H1 (cell line): ENCODE measurements around the gene PGAP2. TPM values are rescaled to one million over a fixed set of nuclear protein-coding genes. Genes with fewer than 3 reads are reported as not detected.

Experiments used
- CTCF ChIA-PET: fragments of 300-600 bp; sonication (Branson Sonifier 250); formaldehyde crosslinking; loops from one replicate; lab custom pipeline; 2021; ENCODE audit not compliant: partially characterized antibody; lab: Charles Lee
- POLR2A ChIA-PET: fragments of 300-600 bp; sonication (Branson Sonifier 250); formaldehyde crosslinking; loops from one replicate; lab custom pipeline; 2021; ENCODE audit warnings: inconsistent platforms; ENCODE audit not compliant: partially characterized antibody; lab: Charles Lee
- DNase-seq, 2 experiments: peaks; one replicate each; pipeline versions ENCODE4 v3.0.0 to v3.0.0-alpha.2; 2010 to 2022; ENCODE audit warnings: low spot score in 2 of 2, low read depth in 1 of 2, mixed read lengths in 1 of 2
- FAIRE-seq: peaks from 2 replicates; lab custom pipeline; 2011; peaks lifted over from hg19 to GRCh38; lab: Jason Lieb, UNC
- H2AFZ ChIP-seq: 2 replicates; pipeline ENCODE4 v1.8.1; 2012; ENCODE audit warnings: low read length, inconsistent platforms
- H2AK5ac ChIP-seq: 2 replicates; pipeline ENCODE4 v1.6.1; 2013; ENCODE audit warnings: low read depth, low read length
- H2BK120ac ChIP-seq: replicated peaks from 2 replicates; pipeline ENCODE3; 2013; ENCODE audit warnings: low read depth, low read length, inconsistent platforms
- H2BK12ac ChIP-seq: 2 replicates; pipeline ENCODE4 v1.6.1; 2013; ENCODE audit warnings: low read depth, low read length
- H2BK15ac ChIP-seq: 2 replicates; pipeline ENCODE4 v1.6.1; 2013; ENCODE audit warnings: low read length
- H2BK20ac ChIP-seq: 2 replicates; pipeline ENCODE4 v1.6.1; 2013; ENCODE audit warnings: low read length
- H2BK5ac ChIP-seq: 2 replicates; pipeline ENCODE4 v1.6.1; 2013; ENCODE audit warnings: low read depth, low read length
- H3K14ac ChIP-seq: 2 replicates; pipeline ENCODE4 v1.6.1; 2013; ENCODE audit warnings: inconsistent platforms; ENCODE audit not compliant: insufficient read length
- H3K18ac ChIP-seq: 2 replicates; pipeline ENCODE4 v1.6.1; 2013; ENCODE audit warnings: low read length; ENCODE audit errors: extremely low read depth
- H3K23ac ChIP-seq: 2 replicates; pipeline ENCODE4 v1.6.1; 2013; ENCODE audit warnings: inconsistent platforms; ENCODE audit not compliant: insufficient read length
- H3K23me2 ChIP-seq: 2 replicates; pipeline ENCODE4 v1.6.1; 2013; ENCODE audit warnings: low read depth, low read length
- H3K27ac ChIP-seq: 2 replicates; pipeline ENCODE4 v1.6.1; 2011; ENCODE audit warnings: low read depth, low read length, inconsistent platforms
- H3K27me3 ChIP-seq, 4 experiments: replicated peaks in 1 of 4; 1 replicate in 1 of 4; 2 replicates in 3 of 4; pipeline versions ENCODE4 v1.6.1 to v1.8.1; 2011 to 2013; ENCODE audit warnings: low read length in 3 of 4, mild to moderate bottlenecking in 3 of 4, inconsistent platforms in 2 of 4, mixed read lengths in 2 of 4, moderate library complexity in 1 of 4; ENCODE audit not compliant: control insufficient read depth in 3 of 4, insufficient read depth in 3 of 4; ENCODE audit errors: extremely low read depth in 1 of 4
- H3K36me3 ChIP-seq, 4 experiments: 2 replicates each; pipeline versions ENCODE4 v1.6.1 to v1.8.1; 2011 to 2013; ENCODE audit warnings: mild to moderate bottlenecking in 4 of 4, low read length in 3 of 4, moderate library complexity in 2 of 4, control low read depth in 1 of 4, inconsistent platforms in 1 of 4; ENCODE audit not compliant: insufficient read depth in 4 of 4, control insufficient read depth in 2 of 4
- H3K4ac ChIP-seq: replicated peaks from 2 replicates; pipeline ENCODE3; 2013; ENCODE audit warnings: low read length, low read depth, mixed read lengths, inconsistent platforms; ENCODE audit not compliant: insufficient read length
- H3K4me1 ChIP-seq, 4 experiments: replicated peaks in 1 of 4; 1 replicate in 1 of 4; 2 replicates in 3 of 4; pipeline versions ENCODE4 v1.6.1 to v1.8.1; 2011 to 2013; ENCODE audit warnings: low read length in 3 of 4, inconsistent platforms in 2 of 4, mixed read lengths in 1 of 4; ENCODE audit not compliant: insufficient read depth in 4 of 4, control insufficient read depth in 3 of 4
- H3K4me2 ChIP-seq, 2 experiments: 2 replicates each; pipeline versions ENCODE4 v1.6.1 to v1.8.1; 2011 to 2013; ENCODE audit warnings: low read depth in 2 of 2, low read length in 2 of 2, control low read depth in 1 of 2, inconsistent platforms in 1 of 2, mild to moderate bottlenecking in 1 of 2; ENCODE audit not compliant: insufficient read depth in 1 of 2
- H3K4me3 ChIP-seq, 4 experiments: fragments of 200-600, 300-600 bp in 1 of 4; sonication (generic), shearing (Covaris generic), sonication (Bioruptor Twin) in 1 of 4; 2 replicates each; pipeline versions ENCODE4 v1.5.1 to v1.8.1; 2011 to 2016; ENCODE audit warnings: low read length in 4 of 4, low read depth in 3 of 4, control low read depth in 2 of 4, inconsistent platforms in 2 of 4, mild to moderate bottlenecking in 2 of 4, mixed read lengths in 1 of 4, moderate library complexity in 1 of 4; ENCODE audit not compliant: insufficient read depth in 2 of 4; ENCODE audit errors: extremely low read depth in 1 of 4
- H3K56ac ChIP-seq: replicated peaks from 2 replicates; pipeline ENCODE3; 2013; ENCODE audit warnings: low read depth, mild to moderate bottlenecking, mixed read lengths, low read length, inconsistent platforms; ENCODE audit not compliant: insufficient read length
- H3K79me1 ChIP-seq: 2 replicates; pipeline ENCODE4 v1.6.1; 2013; ENCODE audit warnings: low read depth, low read length, control low read depth
- H3K79me2 ChIP-seq, 2 experiments: 2 replicates each; pipeline versions ENCODE4 v1.6.1 to v1.8.1; 2012 to 2013; ENCODE audit warnings: low read length in 2 of 2, mild to moderate bottlenecking in 2 of 2, inconsistent platforms in 1 of 2; ENCODE audit not compliant: insufficient read depth in 2 of 2, control insufficient read depth in 1 of 2
- H3K9ac ChIP-seq, 4 experiments: replicated peaks in 1 of 4; 1 replicate in 1 of 4; 2 replicates in 3 of 4; pipeline versions ENCODE4 v1.6.1 to v1.8.1; 2011 to 2013; ENCODE audit warnings: low read depth in 3 of 4, low read length in 3 of 4, control low read depth in 2 of 4, mild to moderate bottlenecking in 2 of 4, moderate library complexity in 2 of 4, inconsistent platforms in 1 of 4; ENCODE audit errors: extremely low read depth in 1 of 4
- H3K9me3 ChIP-seq, 2 experiments: 2 replicates each; pipeline versions ENCODE4 v1.6.1 to v1.8.1; 2012 to 2013; ENCODE audit warnings: mild to moderate bottlenecking in 2 of 2, moderate library complexity in 2 of 2, control low read depth in 1 of 2, inconsistent platforms in 1 of 2, low read depth in 1 of 2, low read length in 1 of 2, mixed read lengths in 1 of 2; ENCODE audit not compliant: insufficient read depth in 2 of 2
- H4K20me1 ChIP-seq, 2 experiments: replicated peaks in 1 of 2; 2 replicates each; pipeline versions ENCODE3 to v1.8.1; 2011 to 2013; ENCODE audit warnings: inconsistent platforms in 2 of 2, low read length in 2 of 2, mild to moderate bottlenecking in 1 of 2; ENCODE audit not compliant: insufficient read depth in 2 of 2, control insufficient read depth in 1 of 2
- H4K5ac ChIP-seq: 2 replicates; pipeline ENCODE4 v1.6.1; 2013; ENCODE audit warnings: low read length, low read depth, mixed read lengths, inconsistent platforms; ENCODE audit not compliant: insufficient read length
- H4K8ac ChIP-seq: 2 replicates; pipeline ENCODE4 v1.8.0; 2013; ENCODE audit warnings: mild to moderate bottlenecking, moderate library complexity, low read length, inconsistent platforms; ENCODE audit not compliant: insufficient read depth; ENCODE audit errors: extremely low read depth
- H4K91ac ChIP-seq: replicated peaks from 2 replicates; pipeline ENCODE3; 2013; ENCODE audit warnings: low read length, mixed read lengths, inconsistent platforms; ENCODE audit not compliant: insufficient read length
- ASH2L ChIP-seq: fragments of 200-600, 300-600 bp; sonication (generic); IDR thresholded peaks from one replicate; pipeline ENCODE4 v1.7.1; 2017; ENCODE audit warnings: low read length
- CBX5 ChIP-seq: fragments of 300-800, 300-1000 bp; sonication (generic); IDR thresholded peaks from 2 replicates; pipeline ENCODE4 v1.7.1; 2016; ENCODE audit warnings: antibody characterized with exemption, low read length, low read depth
- CEBPB ChIP-seq: IDR thresholded peaks from 2 replicates; pipeline ENCODE4 v1.6.1; 2012; ENCODE audit warnings: low read depth, low read length
- CHD1 ChIP-seq: IDR thresholded peaks from 2 replicates; pipeline ENCODE4 v1.6.1; 2012; ENCODE audit warnings: low read depth, low read length, improper control_type of control experiment
- GABPA ChIP-seq: IDR thresholded peaks from 2 replicates; pipeline ENCODE4 v1.6.1; 2011; ENCODE audit warnings: mild to moderate bottlenecking, low read length, moderate library complexity, borderline replicate concordance; ENCODE audit not compliant: insufficient read depth
- PHF8 ChIP-seq: fragments of 200-600 bp; sonication (generic); conservative IDR thresholded peaks from 2 replicates; pipeline ENCODE4 v1.7.1; 2012; ENCODE audit warnings: low read depth, mild to moderate bottlenecking, inconsistent platforms, low read length, moderate library complexity
- SAP30 ChIP-seq: fragments of 300-600 bp; sonication (generic); IDR thresholded peaks from 2 replicates; pipeline ENCODE4 v1.7.1; 2012; ENCODE audit warnings: low read length, moderate library complexity, mild to moderate bottlenecking, inconsistent platforms; ENCODE audit not compliant: insufficient read depth, insufficient replicate concordance
- SIX5 ChIP-seq: IDR thresholded peaks from 2 replicates; pipeline ENCODE4 v1.6.1; 2011; ENCODE audit warnings: mild to moderate bottlenecking, low read depth, low read length
- TAF7 ChIP-seq: optimal IDR thresholded peaks from 2 replicates; pipeline ENCODE3; 2011; ENCODE audit warnings: low read depth, mild to moderate bottlenecking, inconsistent platforms, low read length, moderate library complexity, borderline replicate concordance
- WGBS, 2 experiments: shearing (Covaris generic) in 1 of 2; methylation state at CpG; one replicate each; pipeline versions ENCODE4 v1.1.6 to v1.1.7; 2013 to 2015; ENCODE audit warnings: low lambda C conversion rate in 2 of 2, mixed read lengths in 2 of 2, inconsistent platforms in 1 of 2, low coverage in 1 of 2, missing lambda C conversion rate in 1 of 2; ENCODE audit not compliant: insufficient replicate concordance in 2 of 2, insufficient coverage in 1 of 2, insufficient read length in 1 of 2; ENCODE audit errors: extremely low coverage in 1 of 2, missing lambda C conversion rate in 1 of 2; 5-methylcytosine and 5-hydroxymethylcytosine counted together
- polyA plus RNA-seq, 7 experiments: library from polyadenylated mRNA; depleted of rRNA in 3 of 7; stranded (reverse) in 5 of 7; unstranded in 2 of 7; fragments of >200 nt in 5 of 7; fragments of 200-250 nt in 2 of 7; gene quantifications; 1 replicate in 5 of 7; 2 replicates in 1 of 7; 4 replicates in 1 of 7; pipeline versions ENCODE4 v1.2.1 to v1.2.3, GENCODE V29; 2011 to 2013; ENCODE audit warnings: missing spikeins in 2 of 7, mixed read lengths in 2 of 7
- total RNA-seq: library from RNA; stranded (reverse); fragmentation: NEBNext Ultra II Directional; extraction: Animal tissue kit (Norgen Biotek cat#: 25700); gene quantifications from 2 replicates; pipeline ENCODE4 v1.2.1, GENCODE V29; 2021
- TF ChIP-seq, protein P1 (sequence below): IDR thresholded peaks from 2 replicates; pipeline ENCODE4 v1.6.1; 2011; ENCODE audit warnings: low read length, improper control_type of control experiment
- TF ChIP-seq, protein P2 (sequence below): IDR thresholded peaks from 2 replicates; pipeline ENCODE4 v1.6.1; 2012; ENCODE audit warnings: low read length, inconsistent platforms

PGAP2 gene
- total and polyA plus RNA-seq, 2 of the 8 experiments (the other 6 are each of a cell fraction or from before 2014, with no cell fraction given): 56.5 to 106 TPM

DNA sequence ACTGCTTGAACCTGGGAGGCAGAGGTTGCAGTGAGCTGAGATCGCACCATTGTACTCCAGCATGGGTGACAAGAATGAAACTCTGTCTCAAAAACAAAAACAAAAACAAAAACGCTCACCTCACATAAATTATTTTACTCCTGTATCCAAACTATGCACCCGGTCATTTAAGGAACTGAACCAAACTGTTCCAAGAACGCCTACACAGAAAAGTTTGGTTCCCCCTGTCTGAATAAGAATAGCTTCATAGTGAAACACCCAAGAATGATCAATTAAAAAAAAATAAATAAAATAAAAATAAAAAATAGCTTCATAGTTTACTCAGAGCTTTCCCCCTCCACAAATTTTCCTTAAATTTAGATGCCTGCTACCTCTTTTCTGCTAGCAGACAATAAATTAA, 24.7 kb upstream of the PGAP2 start:
- H4K8ac ChIP-seq: no peak overlapping the region
- POLR2A ChIA-PET: interaction anchor here (1.1 to 1.4 kb wide), 2 partner anchors 14 to 27 kb away, joined by 3 to 4 read pairs; partner anchors contain the start of gene NUP98
- no peaks in the 10 kb centered on the region for H3K27me3 ChIP-seq
- H3K79me1 ChIP-seq: peaks cover 5% of the 10 kb centered on the region
- FAIRE-seq (no peak), DNase-seq (no peak)
- H2AFZ ChIP-seq: no peak overlapping the region
- H3K79me2 ChIP-seq: peaks cover 12 to 76% of the 10 kb centered on the region in 2 experiments
- no peak overlapping the region for H2AK5ac ChIP-seq
- H2BK20ac ChIP-seq: no peak overlapping the region
- no peak overlapping the region for H2BK5ac ChIP-seq
- WGBS, 2 experiments: 90 to 100% methylated on average over 1 to 4 of the region's 4 CpGs
- H3K23ac ChIP-seq: no peak overlapping the region
- H2BK12ac ChIP-seq: no peak overlapping the region
- no peak overlapping the region for H2BK120ac ChIP-seq
- H3K23me2 ChIP-seq: no peaks in the 10 kb centered on the region
- no peak overlapping the region for H3K56ac ChIP-seq
- H3K9ac ChIP-seq: no peak overlapping the region
- no peak overlapping the region for H3K18ac ChIP-seq
- no peak overlapping the region for H4K91ac ChIP-seq
- no peaks in the 10 kb centered on the region for H3K9me3 ChIP-seq
- no peak overlapping the region for H3K4ac ChIP-seq
- no peak overlapping the region for H3K14ac ChIP-seq
- no peaks in the 10 kb centered on the region for H3K4me1 ChIP-seq
- peaks cover 2 to 36% (median 12%) of the 10 kb centered on the region in 4 experiments for H3K36me3 ChIP-seq
- no peak overlapping the region for H3K4me2 ChIP-seq
- CTCF ChIA-PET: interaction anchor here (1.3 to 2.3 kb wide), 3 partner anchors 20 to 288 kb away, joined by 3 to 7 read pairs (median 4); partner anchors contain the start of gene PGAP2
- no peak overlapping the region for H3K4me3 ChIP-seq
- H3K27ac ChIP-seq: no peak overlapping the region
- no peak overlapping the region for H4K5ac ChIP-seq
- H4K20me1 ChIP-seq: peaks cover 3 to 5% of the 10 kb centered on the region in 2 experiments
- no peak overlapping the region for H2BK15ac ChIP-seq
- TF ChIP-seq CHD1 (no peak), PHF8 (no peak), TAF7 (no peak), SAP30 (no peak), GABPA (no peak), CEBPB (no peak), ASH2L (no peak), SIX5 (no peak), CBX5 (no peak)
- TF ChIP-seq, protein P1, sequence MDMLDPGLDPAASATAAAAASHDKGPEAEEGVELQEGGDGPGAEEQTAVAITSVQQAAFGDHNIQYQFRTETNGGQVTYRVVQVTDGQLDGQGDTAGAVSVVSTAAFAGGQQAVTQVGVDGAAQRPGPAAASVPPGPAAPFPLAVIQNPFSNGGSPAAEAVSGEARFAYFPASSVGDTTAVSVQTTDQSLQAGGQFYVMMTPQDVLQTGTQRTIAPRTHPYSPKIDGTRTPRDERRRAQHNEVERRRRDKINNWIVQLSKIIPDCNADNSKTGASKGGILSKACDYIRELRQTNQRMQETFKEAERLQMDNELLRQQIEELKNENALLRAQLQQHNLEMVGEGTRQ: no peak
- TF ChIP-seq, protein P2, sequence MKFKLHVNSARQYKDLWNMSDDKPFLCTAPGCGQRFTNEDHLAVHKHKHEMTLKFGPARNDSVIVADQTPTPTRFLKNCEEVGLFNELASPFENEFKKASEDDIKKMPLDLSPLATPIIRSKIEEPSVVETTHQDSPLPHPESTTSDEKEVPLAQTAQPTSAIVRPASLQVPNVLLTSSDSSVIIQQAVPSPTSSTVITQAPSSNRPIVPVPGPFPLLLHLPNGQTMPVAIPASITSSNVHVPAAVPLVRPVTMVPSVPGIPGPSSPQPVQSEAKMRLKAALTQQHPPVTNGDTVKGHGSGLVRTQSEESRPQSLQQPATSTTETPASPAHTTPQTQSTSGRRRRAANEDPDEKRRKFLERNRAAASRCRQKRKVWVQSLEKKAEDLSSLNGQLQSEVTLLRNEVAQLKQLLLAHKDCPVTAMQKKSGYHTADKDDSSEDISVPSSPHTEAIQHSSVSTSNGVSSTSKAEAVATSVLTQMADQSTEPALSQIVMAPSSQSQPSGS: no peak
